Cerebellar nuclear complex (tissue), 1 donor: ENCODE data around the gene SLC6A19.
"Not testable (repeated sequence)": the region's sequence is repeated elsewhere in the genome, so short reads cannot be mapped to it uniquely, and the experiment has no call there.

Experiments used
- DNase-seq, 2 experiments: peaks; one replicate each; lab custom pipeline; 2025; lab: John Stamatoyannopoulos, UW

SLC6A19 gene

GRCh38 chr5:1201327-1202025, at the start of gene SLC6A19:
Gene SLC6A19, plus strand, starts transcription at chr5:1201595. Its CDS starts 56 bp downstream, at chr5:1201651.
- no peak for DNase-seq

DNA sequence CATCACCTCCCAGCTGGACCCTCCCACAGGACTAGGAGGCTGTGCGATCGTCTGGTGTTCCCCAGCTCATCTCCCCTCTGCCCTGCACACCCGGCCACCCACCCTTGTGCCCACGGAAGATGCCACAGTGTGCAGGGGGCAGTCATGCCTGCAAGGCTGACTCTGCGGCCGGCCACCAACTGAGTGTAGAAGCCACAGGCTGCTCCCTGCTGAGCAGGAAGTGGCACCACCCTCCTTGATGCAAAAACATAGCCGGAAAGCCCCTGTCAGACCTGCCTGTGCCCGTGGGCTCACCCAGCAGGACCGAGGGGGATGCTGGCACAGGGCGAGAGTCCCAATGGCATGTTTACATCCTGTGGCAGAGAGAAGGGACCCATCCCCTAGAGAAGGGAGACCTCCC, 49.2 kb upstream of the SLC6A19 start:
- DNase-seq, result no peak

GRCh38 chr5:1152771-1153282, 48.6 kb upstream of the SLC6A19 start:
- no peak for DNase-seq

- no peak for DNase-seq
These were observed 48.0 kb upstream of the SLC6A19 start for GRCh38 chr5:1153428-1153827.

DNA sequence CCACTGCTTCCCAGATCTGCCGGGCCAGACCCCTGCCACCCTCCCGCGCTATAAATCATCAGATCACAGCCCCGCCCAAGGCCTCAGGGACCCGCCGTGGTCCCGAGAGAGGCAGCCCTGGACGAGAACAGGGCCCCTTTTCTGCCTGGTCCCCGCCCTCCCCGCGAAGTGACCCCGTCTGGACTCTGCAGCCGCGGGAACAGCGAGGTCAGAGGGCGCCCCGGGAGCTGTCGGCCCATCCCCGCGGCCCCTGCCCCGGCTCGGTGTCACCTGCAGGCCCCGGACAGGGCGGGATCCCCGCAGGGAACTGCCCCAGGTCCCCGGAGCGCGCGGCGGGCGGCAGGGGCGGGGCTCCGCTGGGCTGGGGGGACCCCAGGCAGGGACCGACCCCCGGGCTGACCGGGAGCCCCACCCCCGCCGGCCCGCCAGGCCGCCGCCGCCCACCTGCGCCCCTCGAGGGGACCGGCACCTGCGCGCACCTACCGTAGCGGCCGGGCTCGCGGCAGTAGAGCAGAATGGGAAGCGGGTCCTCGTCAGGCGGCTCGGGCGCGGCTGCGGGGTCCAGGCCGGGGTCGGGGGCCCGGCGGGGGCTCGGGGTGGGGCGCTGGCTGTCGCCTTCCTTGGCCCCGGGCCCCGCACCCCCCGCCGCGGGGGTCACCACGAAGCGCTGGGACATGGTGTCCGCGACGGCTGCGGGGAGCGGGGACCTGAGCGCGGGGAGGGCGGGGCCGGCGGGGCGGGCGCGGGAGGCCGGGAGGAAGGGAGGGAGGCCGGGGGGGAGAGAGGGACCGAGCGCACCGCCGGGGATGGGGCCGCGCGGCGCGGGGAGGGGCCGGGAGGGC, 46.0 kb upstream of the SLC6A19 start:
- DNase-seq, result no peak

GRCh38 chr5:1156033-1156753, 45.2 kb upstream of the SLC6A19 start:
- DNase-seq, result no peak

DNA sequence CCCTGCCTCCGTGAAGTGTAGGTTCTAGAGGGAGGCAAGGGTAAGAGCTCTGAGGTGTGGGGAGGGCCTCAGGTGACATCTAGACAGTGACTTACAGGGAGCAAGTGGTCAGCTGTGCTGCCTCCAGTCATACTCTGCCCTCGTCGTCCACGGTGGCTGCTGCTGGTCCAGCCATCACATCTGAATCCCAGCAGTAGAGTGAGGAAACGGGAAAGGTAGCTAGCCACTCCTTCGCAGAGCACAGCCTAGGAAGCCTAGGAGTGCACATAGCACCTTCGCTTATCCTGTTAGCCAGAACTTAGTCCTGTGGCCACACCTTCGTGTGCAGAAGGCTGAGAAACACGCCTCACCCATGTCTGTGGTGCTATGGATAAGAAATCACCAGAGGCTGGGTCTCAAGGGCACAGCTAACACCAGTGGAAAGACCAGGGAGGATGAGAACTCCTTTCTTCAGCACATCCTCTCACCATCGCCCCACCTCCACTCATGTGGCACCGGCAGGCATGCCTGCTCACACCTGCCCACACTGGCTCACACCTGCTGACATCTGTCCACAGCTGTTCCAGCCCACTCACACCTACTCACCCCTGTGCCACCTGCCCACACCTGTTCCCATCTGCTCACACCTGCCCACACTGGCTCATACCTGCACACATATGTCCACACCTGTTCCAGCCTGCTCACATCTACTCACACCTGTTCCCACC, 44.5 kb upstream of the SLC6A19 start:
- no peak for DNase-seq

GRCh38 chr5:1157461-1157986, 43.9 kb upstream of the SLC6A19 start:
- DNase-seq, result not testable (repeated sequence)

GRCh38 chr5:1158647-1159340, 42.6 kb upstream of the SLC6A19 start:
- no peak for DNase-seq

DNA sequence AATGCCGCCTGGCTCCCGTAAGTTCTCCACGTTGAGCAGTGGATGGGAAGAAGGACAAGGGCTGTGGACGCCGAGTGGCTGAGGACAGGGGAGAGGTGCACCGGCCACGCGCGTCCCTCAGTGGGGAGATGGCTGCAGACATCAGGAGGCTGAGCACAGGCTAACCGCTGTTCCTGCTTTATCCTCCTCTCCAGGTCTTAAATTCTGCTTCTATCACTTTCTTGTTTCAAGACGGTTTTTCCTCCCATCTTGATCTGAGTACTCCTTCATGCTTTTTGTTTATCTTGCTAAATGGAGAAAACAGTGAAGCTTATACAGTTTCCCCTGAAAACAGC, 42.1 kb upstream of the SLC6A19 start:
- no peak for DNase-seq

GRCh38 chr5:1159774-1160406, 41.5 kb upstream of the SLC6A19 start:
- DNase-seq, result no peak

DNA sequence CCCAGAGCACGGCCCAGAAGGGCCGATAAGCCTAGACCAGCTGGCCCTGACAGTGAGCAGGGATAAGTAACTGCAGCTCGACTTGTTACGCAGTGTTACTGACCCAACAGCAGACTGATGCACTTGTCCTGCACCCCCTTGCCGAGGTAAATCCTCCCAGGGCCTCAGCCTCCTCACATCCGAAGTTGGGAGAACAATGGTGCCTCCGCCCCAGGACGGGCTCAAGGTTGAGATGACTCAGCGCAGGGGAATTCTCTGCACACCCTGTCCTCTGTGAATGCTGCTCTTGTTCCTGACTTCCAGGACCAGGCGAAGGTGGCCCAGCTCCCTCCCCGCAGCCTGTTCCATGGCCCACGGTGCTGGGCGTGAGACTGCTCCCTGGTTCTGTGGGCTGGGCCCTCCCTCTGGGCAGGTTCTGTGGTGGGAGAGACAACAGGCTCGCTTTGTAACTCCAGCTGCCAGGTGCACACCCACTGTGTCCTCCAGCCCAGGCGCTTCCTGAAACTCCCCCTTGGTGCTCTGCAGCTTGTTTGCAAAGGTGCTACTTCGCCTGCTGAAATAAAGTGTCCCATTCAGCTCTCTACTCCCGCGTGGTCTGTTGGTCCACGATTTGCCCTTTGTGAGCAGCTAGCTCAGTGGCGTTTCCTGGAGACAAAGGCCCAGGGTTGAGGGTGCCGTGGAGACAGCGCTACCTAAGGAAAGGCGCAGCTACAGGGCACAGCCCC, 40.1 kb upstream of the SLC6A19 start:
- no peak for DNase-seq

DNA sequence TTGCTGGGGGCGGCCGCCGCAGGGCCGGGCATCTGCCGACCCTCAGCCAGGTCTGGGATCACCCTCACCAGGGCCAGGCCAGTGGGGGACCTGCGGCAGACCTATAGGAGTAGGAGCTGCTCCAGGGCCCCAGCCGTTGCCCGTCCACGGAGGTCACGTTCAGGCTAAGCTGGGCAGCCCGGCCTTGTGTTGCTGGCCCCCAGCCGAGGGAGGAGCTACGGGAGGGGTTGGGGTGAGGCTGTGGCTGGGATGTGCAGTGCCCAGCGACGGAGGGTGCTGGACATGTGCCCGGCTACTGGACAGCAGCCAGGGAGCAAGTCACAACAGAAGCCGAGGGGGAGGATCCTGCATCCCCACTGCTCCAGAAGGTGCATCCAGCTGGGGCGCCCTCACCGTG, 39.6 kb upstream of the SLC6A19 start:
- no peak for DNase-seq

DNA sequence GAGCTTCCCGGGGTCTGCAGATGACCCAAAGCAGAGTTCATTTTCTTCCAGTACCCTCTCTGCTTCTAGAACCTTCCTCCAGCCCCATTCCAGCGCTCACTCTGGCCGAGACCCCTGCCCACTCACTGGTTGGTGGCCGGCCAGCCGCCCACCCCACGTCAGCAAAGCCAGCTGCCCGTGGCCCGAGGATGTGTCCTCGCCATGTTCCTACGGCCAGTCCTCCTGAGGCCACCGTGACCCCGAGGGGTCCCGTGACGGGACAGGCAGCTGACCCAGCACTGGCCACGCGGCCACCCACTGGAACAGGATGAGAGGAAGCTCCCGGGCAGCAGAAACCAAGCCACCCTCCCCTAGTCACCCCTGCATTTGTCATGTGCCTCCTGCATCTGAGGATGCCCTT, 39.1 kb upstream of the SLC6A19 start:
- no peak for DNase-seq

DNA sequence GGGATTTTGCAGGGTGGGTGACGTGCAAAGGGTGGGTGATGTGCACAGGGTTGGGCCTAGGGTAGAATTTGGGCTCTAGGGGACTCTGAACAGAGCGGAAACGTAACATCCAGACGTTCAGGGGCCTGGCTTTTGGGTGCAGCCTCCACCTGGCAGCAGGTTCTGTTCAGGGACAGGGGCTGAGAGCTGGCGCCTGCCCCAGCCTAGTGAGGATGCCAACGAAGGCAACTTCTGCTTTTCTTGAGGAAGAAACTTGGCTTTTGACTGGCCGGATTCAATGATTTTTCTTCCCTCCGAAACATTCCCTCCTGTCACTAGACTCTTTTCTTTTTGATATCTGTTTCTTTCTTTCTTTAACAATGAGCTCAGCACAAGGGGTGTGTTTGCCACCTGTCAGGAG, 38.6 kb upstream of the SLC6A19 start:
- no peak for DNase-seq

DNA sequence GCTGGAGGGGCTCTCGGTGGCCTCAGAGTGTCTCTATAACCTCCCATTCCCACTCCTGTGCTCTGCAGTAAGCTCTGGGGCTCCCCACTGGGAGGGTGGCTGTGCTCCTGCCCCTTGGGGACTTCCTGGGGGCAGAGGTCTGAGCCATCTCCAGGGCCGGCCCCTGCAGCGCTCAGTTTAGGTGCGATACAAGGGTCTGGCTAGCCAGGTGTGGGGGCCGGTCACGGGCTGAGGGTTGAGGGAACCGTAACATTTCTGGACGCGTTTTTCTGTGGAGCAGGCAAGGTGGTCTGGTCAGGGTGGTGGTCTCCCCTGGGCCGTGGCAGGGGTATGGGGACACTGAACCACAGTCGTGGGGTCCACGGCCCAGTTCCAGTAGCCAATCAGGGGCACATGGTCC, 38.0 kb upstream of the SLC6A19 start:
- DNase-seq, result no peak

DNA sequence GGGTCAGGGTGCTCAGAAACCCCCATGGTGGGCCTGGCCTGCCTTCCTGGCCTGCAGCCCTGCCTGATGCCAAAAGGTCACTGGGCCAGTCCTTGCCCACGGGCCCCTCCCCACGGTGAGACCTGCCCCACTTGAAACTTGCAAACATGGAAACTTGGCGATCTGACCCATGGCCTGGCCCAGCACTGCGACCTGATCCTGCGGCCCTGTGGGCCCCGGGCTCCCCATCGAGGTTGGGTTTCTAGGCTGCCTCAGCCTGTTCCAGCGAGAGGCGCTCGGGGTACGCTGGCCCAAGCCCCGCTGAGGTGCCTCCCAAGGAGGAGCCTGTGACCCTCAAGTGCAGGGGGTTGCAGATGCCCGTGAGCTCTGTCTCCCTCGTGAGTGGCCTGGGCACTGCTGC, 37.5 kb upstream of the SLC6A19 start:
- no peak for DNase-seq

- DNase-seq, result no peak
These were observed 36.4 kb upstream of the SLC6A19 start for GRCh38 chr5:1164696-1165630.

- no peak for DNase-seq
These were observed 35.5 kb upstream of the SLC6A19 start for GRCh38 chr5:1165864-1166263.
